Fibroblast of lung (primary cell): ENCODE measurements around the gene PHC2. TPM values are rescaled to one million over a fixed set of nuclear protein-coding genes. Genes with fewer than 3 reads are reported as not detected.
A peak's percentile ranks its signal among the peaks of the same experiment; 100 is the strongest.

Source experiments
- DNase-seq, 2 donors: peaks; one replicate each; pipeline versions ENCODE4 v3.0.0 to v3.0.0-alpha.2; 2010; ENCODE audit warnings: low read depth in 2 of 2
- H2AFZ ChIP-seq: 2 replicates; pipeline ENCODE4 v1.5.1; 2012; ENCODE audit warnings: low read length, control low read depth, inconsistent platforms
- H3K27ac ChIP-seq: 2 replicates; pipeline ENCODE4 v1.5.1; 2011; ENCODE audit warnings: low read length, control low read depth; ENCODE audit not compliant: insufficient read depth
- H3K27me3 ChIP-seq: 2 replicates; pipeline ENCODE4 v1.5.1; 2011; ENCODE audit warnings: mild to moderate bottlenecking, low read length; ENCODE audit not compliant: control insufficient read depth, insufficient read depth
- H3K36me3 ChIP-seq: 2 replicates; pipeline ENCODE4 v1.5.1; 2011; ENCODE audit warnings: low read length; ENCODE audit not compliant: control insufficient read depth, insufficient read depth
- H3K4me1 ChIP-seq: 2 replicates; pipeline ENCODE4 v1.5.1; 2011; ENCODE audit warnings: low read length; ENCODE audit not compliant: control insufficient read depth, insufficient read depth; ENCODE audit errors: extremely low read depth
- H3K4me2 ChIP-seq: 2 replicates; pipeline ENCODE4 v1.5.1; 2011; ENCODE audit warnings: low read length, control low read depth; ENCODE audit not compliant: insufficient read depth; ENCODE audit errors: extremely low read depth
- H3K4me3 ChIP-seq, 4 experiments: fragments of 200-600 bp in 1 of 4; sonication (generic) in 1 of 4; replicated peaks in 1 of 4; 2 replicates each; pipeline ENCODE4 v1.5.1; 2011 to 2016; ENCODE audit warnings: low read length in 4 of 4, low read depth in 3 of 4, mild to moderate bottlenecking in 3 of 4, control low read depth in 2 of 4, inconsistent platforms in 1 of 4, mixed read lengths in 1 of 4; ENCODE audit not compliant: insufficient read depth in 1 of 4; ENCODE audit errors: control extremely low read depth in 1 of 4
- H3K79me2 ChIP-seq: 2 replicates; pipeline ENCODE4 v1.5.1; 2012; ENCODE audit warnings: mild to moderate bottlenecking, low read length, inconsistent platforms; ENCODE audit not compliant: control insufficient read depth, insufficient read depth
- H3K9ac ChIP-seq: 2 replicates; pipeline ENCODE4 v1.5.1; 2011; ENCODE audit warnings: mild to moderate bottlenecking, low read length, control low read depth; ENCODE audit not compliant: insufficient read depth
- H3K9me3 ChIP-seq: 2 replicates; pipeline ENCODE4 v1.5.1; 2012; ENCODE audit warnings: low read depth, low read length; ENCODE audit not compliant: control insufficient read depth, insufficient read depth
- H4K20me1 ChIP-seq: 2 replicates; pipeline ENCODE4 v1.5.1; 2011; ENCODE audit warnings: low read length; ENCODE audit not compliant: control insufficient read depth, insufficient read depth; ENCODE audit errors: extremely low read depth
- CTCF ChIP-seq, 2 donors: IDR thresholded peaks in 1 of 2; conservative IDR thresholded peaks in 1 of 2; 1 replicate in 1 of 2; 2 replicates in 1 of 2; pipeline ENCODE4 v1.5.1; 2011 to 2012; ENCODE audit warnings: low read length in 2 of 2, control low read depth in 1 of 2, inconsistent platforms in 1 of 2, low read depth in 1 of 2, mild to moderate bottlenecking in 1 of 2
- EZH2 ChIP-seq: IDR thresholded peaks from 2 replicates; pipeline ENCODE4 v1.5.1; 2012; ENCODE audit warnings: low read length, control low read depth, mild to moderate bottlenecking; ENCODE audit errors: missing control alignments
- polyA plus RNA-seq, 2 donors: library from polyadenylated mRNA; depleted of rRNA in 1 of 2; stranded (reverse) in 1 of 2; unstranded in 1 of 2; fragments of >200 nt; gene quantifications; 2 replicates each; pipeline ENCODE4 v1.2.1, GENCODE V29; 2011 to 2012; ENCODE audit warnings: missing spikeins in 1 of 2
- total RNA-seq: library from RNA; depleted of rRNA; stranded (reverse); fragments of >200 nt; gene quantifications from 2 replicates; pipeline ENCODE4 v1.2.1, GENCODE V29; 2014

PHC2 gene
- total and polyA plus RNA-seq, 2 donors (not counting 1 experiment from before 2014, with no cell fraction given): 62.6 to 75.8 TPM

GRCh38 chr1:33446590-33446989, 15.7 kb upstream of the PHC2 start:
- Histone ChIP-seq H3K27ac (no peak overlapping the region), H3K27me3 (no peaks in the 10 kb centered on the region), H3K36me3 (no peaks in the 10 kb centered on the region), H3K4me3 (no peak overlapping the region), H3K79me2 (no peaks in the 10 kb centered on the region), H3K9me3 (no peaks in the 10 kb centered on the region), H4K20me1 (no peaks in the 10 kb centered on the region), H3K9ac (no peak overlapping the region), H2AFZ (no peak overlapping the region), H3K4me2 (no peak overlapping the region), H3K4me1 (peaks cover 7% of the 10 kb centered on the region)
- TF ChIP-seq CTCF (conservative IDR thresholded peaks at IDR 0.05 in 1 of 2, IDR thresholded peaks at IDR 0.05 in 1 of 2; ENCODE audit: low read depth in 1 of 2, low read length in 2 of 2) (no peak), EZH2 (no peak)
- no peak for DNase-seq

GRCh38 chr1:33445108-33445507, 14.2 kb upstream of the PHC2 start:
- Histone ChIP-seq H3K9ac (no peak overlapping the region), H3K79me2 (no peaks in the 10 kb centered on the region), H2AFZ (no peak overlapping the region), H3K27me3 (no peaks in the 10 kb centered on the region), H4K20me1 (no peaks in the 10 kb centered on the region), H3K27ac (no peak overlapping the region), H3K36me3 (no peaks in the 10 kb centered on the region), H3K4me1 (peaks cover 7% of the 10 kb centered on the region), H3K4me3 (no peak overlapping the region), H3K9me3 (no peaks in the 10 kb centered on the region), H3K4me2 (no peak overlapping the region)
- DNase-seq: no peak
- TF ChIP-seq EZH2 (no peak), CTCF (conservative IDR thresholded peaks at IDR 0.05 in 1 of 2, IDR thresholded peaks at IDR 0.05 in 1 of 2; ENCODE audit: low read depth in 1 of 2, low read length in 2 of 2) (no peak)

GRCh38 chr1:33443705-33444180, 12.8 kb upstream of the PHC2 start:
- Histone ChIP-seq H3K4me3 (no peak overlapping the region), H3K4me2 (no peak overlapping the region), H3K79me2 (no peaks in the 10 kb centered on the region), H3K9me3 (no peaks in the 10 kb centered on the region), H3K9ac (no peak overlapping the region), H3K4me1 (peaks cover 7% of the 10 kb centered on the region), H2AFZ (no peak overlapping the region), H3K36me3 (no peaks in the 10 kb centered on the region), H3K27ac (no peak overlapping the region), H3K27me3 (no peaks in the 10 kb centered on the region), H4K20me1 (no peaks in the 10 kb centered on the region)
- TF ChIP-seq CTCF (conservative IDR thresholded peaks at IDR 0.05 in 1 of 2, IDR thresholded peaks at IDR 0.05 in 1 of 2; ENCODE audit: low read depth in 1 of 2, low read length in 2 of 2): no peak
- no peak for TF ChIP-seq EZH2
- peak in 1 of 2 donors; percentile 31 for DNase-seq
